ENCODE results near the gene NAA80.
"Not testable (repeated sequence)": the region's sequence is repeated elsewhere in the genome, so short reads cannot be mapped to it uniquely, and the experiment has no call there.

The NAA80 gene

GRCh38 chr3:50268703-50269451, 30.3 kb downstream of the NAA80 start, which contains the start of gene SEMA3B:
SEMA3B (plus strand) TSS chr3:50269147; CDS start chr3:50269241, 94 bp downstream.
- no peak for DNase-seq

GRCh38 chr3:50268276-50268675, 30.9 kb downstream of the NAA80 start:
- DNase-seq: no peak

GRCh38 chr3:50267280-50267913, 31.8 kb downstream of the NAA80 start:
- no peak for DNase-seq

- DNase-seq: no peak
These were observed 32.4 kb downstream of the NAA80 start for GRCh38 chr3:50266836-50267235.

- no peak for DNase-seq
These were observed 33.2 kb downstream of the NAA80 start for GRCh38 chr3:50266017-50266416.

- no peak for DNase-seq
These were observed 33.6 kb downstream of the NAA80 start for GRCh38 chr3:50265571-50265970.

- DNase-seq: no peak
These were observed 34.2 kb downstream of the NAA80 start for GRCh38 chr3:50264964-50265485.

- no peak for DNase-seq
These were observed 34.7 kb downstream of the NAA80 start for GRCh38 chr3:50264383-50264963.

- no peak for DNase-seq
These were observed 35.5 kb downstream of the NAA80 start for GRCh38 chr3:50263478-50264382.

GRCh38 chr3:50262778-50263177, 36.4 kb downstream of the NAA80 start:
- no peak for DNase-seq

- not testable (repeated sequence) for DNase-seq
These were observed 37.0 kb downstream of the NAA80 start for GRCh38 chr3:50262200-50262599.

- DNase-seq: no peak
These were observed 37.7 kb downstream of the NAA80 start for GRCh38 chr3:50261505-50261904.

- no peak for DNase-seq
These were observed 38.2 kb downstream of the NAA80 start for GRCh38 chr3:50260942-50261441.

- peak; percentile 92 for DNase-seq
These were observed 38.9 kb downstream of the NAA80 start for GRCh38 chr3:50260027-50260941.

- no peak for DNase-seq
These were observed 39.7 kb downstream of the NAA80 start for GRCh38 chr3:50259432-50260026.

- DNase-seq: no peak
These were observed 40.2 kb downstream of the NAA80 start for GRCh38 chr3:50258979-50259378.

GRCh38 chr3:50258029-50258680, 41.0 kb downstream of the NAA80 start:
- DNase-seq: no peak

- peak; percentile 55 for DNase-seq
These were observed 42.0 kb downstream of the NAA80 start for GRCh38 chr3:50256978-50257890.

- DNase-seq: no peak
These were observed 44.0 kb downstream of the NAA80 start for GRCh38 chr3:50255251-50255615.
